Measurements from ENCODE around the gene CLCN3. TPM values are rescaled to one million over a fixed set of nuclear protein-coding genes. Genes with fewer than 3 reads are reported as not detected.

The CLCN3 gene
- total and polyA plus RNA-seq, 9 of the 15 experiments (the other 6 are each of a cell fraction or from before 2014, with no cell fraction given) = 12.7 to 60.6 (median 38.5) TPM

DNA sequence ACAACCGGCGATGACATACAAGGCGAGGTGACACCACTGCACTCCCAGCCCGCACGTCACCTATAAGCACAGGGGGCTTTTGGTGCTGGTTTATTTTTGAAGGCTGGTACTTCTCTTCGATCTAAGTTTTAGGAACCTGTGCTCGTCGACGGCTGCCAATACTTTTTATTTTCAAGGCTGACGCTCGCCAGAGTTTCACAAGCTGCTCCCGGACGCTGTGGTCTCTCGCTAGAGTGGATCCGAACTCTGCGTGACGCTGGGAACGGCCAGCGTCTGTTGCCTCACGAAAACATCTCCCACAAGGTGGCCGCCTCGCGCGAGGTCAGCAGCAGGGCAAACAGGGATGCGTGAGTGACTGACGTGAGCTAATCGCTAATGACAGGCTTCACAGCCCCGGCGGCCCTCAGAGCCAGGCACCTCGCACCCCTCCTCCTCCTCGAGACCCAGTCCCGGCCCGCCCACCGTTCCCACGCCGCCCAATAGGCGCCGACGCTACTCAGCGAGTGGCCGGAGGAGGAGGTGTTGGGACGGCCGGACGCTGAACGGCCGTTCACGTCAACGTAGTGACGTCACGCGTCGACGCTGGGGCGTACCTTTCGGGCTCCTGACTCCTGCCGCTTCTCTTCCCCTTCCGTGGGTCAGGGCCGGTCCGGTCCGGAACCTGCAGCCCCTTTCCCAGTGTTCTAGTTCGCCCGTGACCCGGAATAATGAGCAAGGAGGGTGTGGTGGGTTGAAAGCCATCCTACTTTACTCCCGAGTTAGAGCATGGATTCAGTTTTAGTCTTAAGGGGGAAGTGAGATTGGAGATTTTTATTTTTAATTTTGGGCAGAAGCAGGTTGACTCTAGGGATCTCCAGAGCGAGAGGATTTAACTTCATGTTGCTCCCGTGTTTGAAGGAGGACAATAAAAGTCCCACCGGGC, at the start of gene CLCN3 (continued):
- peak; percentile 67; the same call in 1 of the 2 replicates for TF ChIP-seq ZBTB7A (IDR thresholded peaks at IDR 0.05; ENCODE audit: borderline replicate concordance, control insufficient read depth, low read depth, low read length)
- TF ChIP-seq NCOR1 (IDR thresholded peaks at IDR 0.05) = peak; percentile 67
- TF ChIP-seq, protein P1, sequence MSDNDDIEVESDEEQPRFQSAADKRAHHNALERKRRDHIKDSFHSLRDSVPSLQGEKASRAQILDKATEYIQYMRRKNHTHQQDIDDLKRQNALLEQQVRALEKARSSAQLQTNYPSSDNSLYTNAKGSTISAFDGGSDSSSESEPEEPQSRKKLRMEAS (CRISPR knock-in tag; IDR thresholded peaks at IDR 0.05) = peak; percentile 56; the same call in 1 of the 2 replicates
- TF ChIP-seq ZNF583 (CRISPR knock-in tag; IDR thresholded peaks at IDR 0.05) = no peak
- TF ChIP-seq, protein P2, sequence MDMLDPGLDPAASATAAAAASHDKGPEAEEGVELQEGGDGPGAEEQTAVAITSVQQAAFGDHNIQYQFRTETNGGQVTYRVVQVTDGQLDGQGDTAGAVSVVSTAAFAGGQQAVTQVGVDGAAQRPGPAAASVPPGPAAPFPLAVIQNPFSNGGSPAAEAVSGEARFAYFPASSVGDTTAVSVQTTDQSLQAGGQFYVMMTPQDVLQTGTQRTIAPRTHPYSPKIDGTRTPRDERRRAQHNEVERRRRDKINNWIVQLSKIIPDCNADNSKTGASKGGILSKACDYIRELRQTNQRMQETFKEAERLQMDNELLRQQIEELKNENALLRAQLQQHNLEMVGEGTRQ (CRISPR knock-in tag; IDR thresholded peaks at IDR 0.05) = no peak
- TF ChIP-seq, protein P3, sequence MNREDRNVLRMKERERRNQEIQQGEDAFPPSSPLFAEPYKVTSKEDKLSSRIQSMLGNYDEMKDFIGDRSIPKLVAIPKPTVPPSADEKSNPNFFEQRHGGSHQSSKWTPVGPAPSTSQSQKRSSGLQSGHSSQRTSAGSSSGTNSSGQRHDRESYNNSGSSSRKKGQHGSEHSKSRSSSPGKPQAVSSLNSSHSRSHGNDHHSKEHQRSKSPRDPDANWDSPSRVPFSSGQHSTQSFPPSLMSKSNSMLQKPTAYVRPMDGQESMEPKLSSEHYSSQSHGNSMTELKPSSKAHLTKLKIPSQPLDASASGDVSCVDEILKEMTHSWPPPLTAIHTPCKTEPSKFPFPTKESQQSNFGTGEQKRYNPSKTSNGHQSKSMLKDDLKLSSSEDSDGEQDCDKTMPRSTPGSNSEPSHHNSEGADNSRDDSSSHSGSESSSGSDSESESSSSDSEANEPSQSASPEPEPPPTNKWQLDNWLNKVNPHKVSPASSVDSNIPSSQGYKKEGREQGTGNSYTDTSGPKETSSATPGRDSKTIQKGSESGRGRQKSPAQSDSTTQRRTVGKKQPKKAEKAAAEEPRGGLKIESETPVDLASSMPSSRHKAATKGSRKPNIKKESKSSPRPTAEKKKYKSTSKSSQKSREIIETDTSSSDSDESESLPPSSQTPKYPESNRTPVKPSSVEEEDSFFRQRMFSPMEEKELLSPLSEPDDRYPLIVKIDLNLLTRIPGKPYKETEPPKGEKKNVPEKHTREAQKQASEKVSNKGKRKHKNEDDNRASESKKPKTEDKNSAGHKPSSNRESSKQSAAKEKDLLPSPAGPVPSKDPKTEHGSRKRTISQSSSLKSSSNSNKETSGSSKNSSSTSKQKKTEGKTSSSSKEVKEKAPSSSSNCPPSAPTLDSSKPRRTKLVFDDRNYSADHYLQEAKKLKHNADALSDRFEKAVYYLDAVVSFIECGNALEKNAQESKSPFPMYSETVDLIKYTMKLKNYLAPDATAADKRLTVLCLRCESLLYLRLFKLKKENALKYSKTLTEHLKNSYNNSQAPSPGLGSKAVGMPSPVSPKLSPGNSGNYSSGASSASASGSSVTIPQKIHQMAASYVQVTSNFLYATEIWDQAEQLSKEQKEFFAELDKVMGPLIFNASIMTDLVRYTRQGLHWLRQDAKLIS (CRISPR knock-in tag; IDR thresholded peaks at IDR 0.05) = peak; percentile 88; the same call in 1 of the 2 replicates
- peak; percentile 95 for TF ChIP-seq EGR1 (conservative IDR thresholded peaks at IDR 0.05)
- no peak for TF ChIP-seq SMAD2 (IDR thresholded peaks at IDR 0.05; ENCODE audit: low read depth, low read length)
- no peak for TF ChIP-seq PRMT5 (CRISPR knock-in tag; IDR thresholded peaks at IDR 0.05)
- no peak for TF ChIP-seq PHB (CRISPR knock-in tag; IDR thresholded peaks at IDR 0.05)
- no peak for TF ChIP-seq SRSF9 (IDR thresholded peaks at IDR 0.05; ENCODE audit: borderline replicate concordance, low read depth, low read length)
- TF ChIP-seq EWSR1 (IDR thresholded peaks at IDR 0.05; ENCODE audit: borderline replicate concordance, low read depth, partially characterized antibody) = no peak
- TF ChIP-seq ATF1 (CRISPR knock-in tag; IDR thresholded peaks at IDR 0.05) = peak; percentile 83
- peak; percentile 100 for TF ChIP-seq ATF1 (tag; IDR thresholded peaks at IDR 0.05)
- no peak for TF ChIP-seq OTX1 (CRISPR knock-in tag; IDR thresholded peaks at IDR 0.05)
- TF ChIP-seq XRCC3 (IDR thresholded peaks at IDR 0.05) = no peak
- TF ChIP-seq, protein P4, sequence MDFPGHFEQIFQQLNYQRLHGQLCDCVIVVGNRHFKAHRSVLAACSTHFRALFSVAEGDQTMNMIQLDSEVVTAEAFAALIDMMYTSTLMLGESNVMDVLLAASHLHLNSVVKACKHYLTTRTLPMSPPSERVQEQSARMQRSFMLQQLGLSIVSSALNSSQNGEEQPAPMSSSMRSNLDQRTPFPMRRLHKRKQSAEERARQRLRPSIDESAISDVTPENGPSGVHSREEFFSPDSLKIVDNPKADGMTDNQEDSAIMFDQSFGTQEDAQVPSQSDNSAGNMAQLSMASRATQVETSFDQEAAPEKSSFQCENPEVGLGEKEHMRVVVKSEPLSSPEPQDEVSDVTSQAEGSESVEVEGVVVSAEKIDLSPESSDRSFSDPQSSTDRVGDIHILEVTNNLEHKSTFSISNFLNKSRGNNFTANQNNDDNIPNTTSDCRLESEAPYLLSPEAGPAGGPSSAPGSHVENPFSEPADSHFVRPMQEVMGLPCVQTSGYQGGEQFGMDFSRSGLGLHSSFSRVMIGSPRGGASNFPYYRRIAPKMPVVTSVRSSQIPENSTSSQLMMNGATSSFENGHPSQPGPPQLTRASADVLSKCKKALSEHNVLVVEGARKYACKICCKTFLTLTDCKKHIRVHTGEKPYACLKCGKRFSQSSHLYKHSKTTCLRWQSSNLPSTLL (IDR thresholded peaks at IDR 0.05) = no peak
- TF ChIP-seq, protein P5, sequence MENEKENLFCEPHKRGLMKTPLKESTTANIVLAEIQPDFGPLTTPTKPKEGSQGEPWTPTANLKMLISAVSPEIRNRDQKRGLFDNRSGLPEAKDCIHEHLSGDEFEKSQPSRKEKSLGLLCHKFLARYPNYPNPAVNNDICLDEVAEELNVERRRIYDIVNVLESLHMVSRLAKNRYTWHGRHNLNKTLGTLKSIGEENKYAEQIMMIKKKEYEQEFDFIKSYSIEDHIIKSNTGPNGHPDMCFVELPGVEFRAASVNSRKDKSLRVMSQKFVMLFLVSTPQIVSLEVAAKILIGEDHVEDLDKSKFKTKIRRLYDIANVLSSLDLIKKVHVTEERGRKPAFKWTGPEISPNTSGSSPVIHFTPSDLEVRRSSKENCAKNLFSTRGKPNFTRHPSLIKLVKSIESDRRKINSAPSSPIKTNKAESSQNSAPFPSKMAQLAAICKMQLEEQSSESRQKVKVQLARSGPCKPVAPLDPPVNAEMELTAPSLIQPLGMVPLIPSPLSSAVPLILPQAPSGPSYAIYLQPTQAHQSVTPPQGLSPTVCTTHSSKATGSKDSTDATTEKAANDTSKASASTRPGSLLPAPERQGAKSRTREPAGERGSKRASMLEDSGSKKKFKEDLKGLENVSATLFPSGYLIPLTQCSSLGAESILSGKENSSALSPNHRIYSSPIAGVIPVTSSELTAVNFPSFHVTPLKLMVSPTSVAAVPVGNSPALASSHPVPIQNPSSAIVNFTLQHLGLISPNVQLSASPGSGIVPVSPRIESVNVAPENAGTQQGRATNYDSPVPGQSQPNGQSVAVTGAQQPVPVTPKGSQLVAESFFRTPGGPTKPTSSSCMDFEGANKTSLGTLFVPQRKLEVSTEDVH (IDR thresholded peaks at IDR 0.05; ENCODE audit: low read depth, partially characterized antibody) = peak; percentile 69
- TF ChIP-seq ZNF551 (CRISPR knock-in tag; IDR thresholded peaks at IDR 0.05) = no peak

Data from K562 (cell line).